HCT116 (cell line): ENCODE data around the gene DENND5B. TPM values are rescaled to one million over a fixed set of nuclear protein-coding genes. Genes with fewer than 3 reads are reported as not detected.

ENCODE experiments used
- ATAC-seq: fragments of 200-7000 bp; cut with Tn5 transposase; 2 replicates; pipeline ENCODE4 v1.9.1; 2020; ENCODE audit warnings: mild to moderate bottlenecking, moderate library complexity
- BruUV-seq: library from RNA; stranded (reverse); fragments of 400-500 nt; replicated peaks from 2 replicates; lab custom pipeline; 2021; lab: Mats Ljungman, UMichigan
- CTCF ChIA-PET: fragments of 300-600 bp; sonication (Branson Sonifier 250); formaldehyde crosslinking; loops from one replicate; lab custom pipeline; 2021; ENCODE audit warnings: antibody characterized with exemption; lab: Charles Lee
- POLR2A ChIA-PET: fragments of 300-600, 350-600 bp; sonication (Branson Sonifier 250); formaldehyde crosslinking; loops from one replicate; lab custom pipeline; 2021; ENCODE audit warnings: antibody characterized with exemption; lab: Charles Lee
- RAD21 ChIA-PET, 2 experiments: fragments of 300-600 bp; sonication (Branson Sonifier 250); formaldehyde crosslinking; loops; one replicate each; lab custom pipeline; 2023; ENCODE audit warnings: low total read pairs in 2 of 2; ENCODE audit not compliant: uncharacterized antibody in 2 of 2, unreplicated experiment in 2 of 2, low non-redundant PET in 1 of 2; lab: Charles Lee
- DNase-seq: peaks from one replicate; pipeline ENCODE4 v3.0.0-alpha.2; 2010; ENCODE audit warnings: low read depth, low spot score
- H2AFZ ChIP-seq: fragments of 200-600 bp; shearing (Covaris generic), sonication (generic); 2 replicates; pipeline ENCODE4 v1.6.1; 2017; ENCODE audit warnings: low read depth, mixed run types, mixed read lengths, antibody characterized with exemption, low read length; ENCODE audit not compliant: poor library complexity, severe bottlenecking
- H3K27ac ChIP-seq: 2 replicates; pipeline ENCODE4 v1.5.1; 2012; ENCODE audit warnings: low read depth, low read length
- H3K27me3 ChIP-seq: fragments of 200-600 bp; sonication (generic); 2 replicates; pipeline ENCODE4 v1.6.1; 2016; ENCODE audit warnings: mixed run types, low read length, mixed read lengths; ENCODE audit not compliant: insufficient read depth
- H3K36me3 ChIP-seq, 2 experiments: fragments of 200-500 bp in 1 of 2; fragments of 200-600 bp in 1 of 2; sonication (Bioruptor generic) in 1 of 2; sonication (generic) in 1 of 2; 2 replicates each; pipeline versions ENCODE4 v1.5.1 to v1.6.1; 2014 to 2016; ENCODE audit warnings: low read length in 2 of 2, inconsistent platforms in 1 of 2, mixed read lengths in 1 of 2, mixed run types in 1 of 2; ENCODE audit not compliant: insufficient read depth in 2 of 2, control insufficient read depth in 1 of 2
- H3K4me1 ChIP-seq, 2 experiments: fragments of 200-600 bp in 1 of 2; sonication (generic) in 1 of 2; 2 replicates each; pipeline versions ENCODE4 v1.5.1 to v1.6.1; 2012 to 2017; ENCODE audit warnings: low read length in 2 of 2, inconsistent platforms in 1 of 2, mild to moderate bottlenecking in 1 of 2, mixed read lengths in 1 of 2, mixed run types in 1 of 2, moderate library complexity in 1 of 2; ENCODE audit not compliant: insufficient read depth in 2 of 2, control insufficient read depth in 1 of 2
- H3K4me2 ChIP-seq: fragments of 200-600 bp; sonication (generic); 2 replicates; pipeline ENCODE4 v1.6.1; 2017; ENCODE audit warnings: mixed run types, low read length, mixed read lengths
- H3K4me3 ChIP-seq, 2 experiments: fragments of 200-600 bp in 1 of 2; sonication (generic) in 1 of 2; replicated peaks in 1 of 2; 2 replicates each; pipeline ENCODE4 v1.5.1; 2011 to 2016; ENCODE audit warnings: low read length in 2 of 2, control low read depth in 1 of 2, low read depth in 1 of 2, mild to moderate bottlenecking in 1 of 2, mixed read lengths in 1 of 2, mixed run types in 1 of 2
- H3K79me2 ChIP-seq: fragments of 200-600 bp; sonication (generic); 2 replicates; pipeline ENCODE4 v1.6.1; 2017; ENCODE audit warnings: mild to moderate bottlenecking, mixed run types, low read length, moderate library complexity, mixed read lengths; ENCODE audit not compliant: insufficient read depth
- H3K9ac ChIP-seq: fragments of 200-600 bp; sonication (generic); 2 replicates; pipeline ENCODE4 v1.6.1; 2016; ENCODE audit warnings: low read length, mixed read lengths
- H3K9me2 ChIP-seq: fragments of 200-600 bp; sonication (generic), shearing (Covaris generic); 2 replicates; pipeline ENCODE4 v1.6.1; 2017; ENCODE audit warnings: mixed run types, mild to moderate bottlenecking, moderate library complexity; ENCODE audit not compliant: insufficient read depth
- H3K9me3 ChIP-seq, 2 experiments: fragments of 200-500 bp in 1 of 2; fragments of 200-600 bp in 1 of 2; sonication (Bioruptor generic) in 1 of 2; sonication (generic) in 1 of 2; 2 replicates each; pipeline ENCODE4 v1.6.1; 2014 to 2017; ENCODE audit warnings: low read length in 2 of 2, mixed read lengths in 2 of 2, inconsistent platforms in 1 of 2, low read depth in 1 of 2, mild to moderate bottlenecking in 1 of 2, mixed run types in 1 of 2, moderate library complexity in 1 of 2; ENCODE audit not compliant: control insufficient read depth in 1 of 2, insufficient read depth in 1 of 2
- H4K20me1 ChIP-seq: fragments of 200-600 bp; sonication (generic), shearing (Covaris generic); 2 replicates; pipeline ENCODE4 v1.6.1; 2017; ENCODE audit warnings: mixed run types, mild to moderate bottlenecking, moderate library complexity; ENCODE audit not compliant: insufficient read depth
- ATF3 ChIP-seq: IDR thresholded peaks from 2 replicates; pipeline ENCODE4 v1.6.1; 2012
- CEBPB ChIP-seq: IDR thresholded peaks from 2 replicates; pipeline ENCODE4 v1.6.1; 2012; ENCODE audit warnings: low read depth
- CTCF ChIP-seq, 3 experiments: fragments of 200-600 bp in 1 of 3; sonication (generic) in 1 of 3; IDR thresholded peaks in 2 of 3; conservative IDR thresholded peaks in 1 of 3; 2 replicates each; pipeline ENCODE4 v1.5.1; 2012 to 2017; ENCODE audit warnings: low read depth in 2 of 3, low read length in 2 of 3, antibody characterized with exemption in 1 of 3, borderline replicate concordance in 1 of 3, control low read depth in 1 of 3, mild to moderate bottlenecking in 1 of 3, mixed read lengths in 1 of 3, mixed run types in 1 of 3, moderate library complexity in 1 of 3; ENCODE audit not compliant: insufficient read depth in 1 of 3
- EGR1 ChIP-seq: IDR thresholded peaks from 2 replicates; pipeline ENCODE4 v1.6.1; 2012; ENCODE audit warnings: low read depth
- ELF1 ChIP-seq: IDR thresholded peaks from 2 replicates; pipeline ENCODE4 v1.6.1; 2012; ENCODE audit warnings: low read depth, borderline replicate concordance
- FOSL1 ChIP-seq: IDR thresholded peaks from 2 replicates; pipeline ENCODE4 v1.6.1; 2012; ENCODE audit warnings: low read depth
- POLR2A ChIP-seq: IDR thresholded peaks from 2 replicates; pipeline ENCODE4 v1.7.0; 2011; ENCODE audit warnings: borderline replicate concordance; ENCODE audit not compliant: insufficient read depth, insufficient read length; ENCODE audit errors: extremely low read depth
- RAD21 ChIP-seq: IDR thresholded peaks from 2 replicates; pipeline ENCODE4 v1.6.1; 2012; ENCODE audit warnings: low read depth, mild to moderate bottlenecking
- REST ChIP-seq: IDR thresholded peaks from 2 replicates; pipeline ENCODE4 v1.6.1; 2012; ENCODE audit warnings: low read depth
- SIN3A ChIP-seq: IDR thresholded peaks from 2 replicates; pipeline ENCODE4 v1.6.1; 2012; ENCODE audit warnings: low read depth
- TCF7L2 ChIP-seq: IDR thresholded peaks from 2 replicates; pipeline ENCODE4 v1.7.0; 2011; ENCODE audit warnings: borderline replicate concordance, inconsistent platforms; ENCODE audit not compliant: insufficient read depth, insufficient read length; ENCODE audit errors: extremely low read depth
- YY1 ChIP-seq: IDR thresholded peaks from 2 replicates; pipeline ENCODE4 v1.6.1; 2011; ENCODE audit warnings: low read length, low read depth, moderate library complexity, mild to moderate bottlenecking; ENCODE audit not compliant: insufficient replicate concordance; ENCODE audit errors: extremely low read depth
- ZNF274 ChIP-seq: fragments of 200-500 bp; sonication (Bioruptor generic); IDR thresholded peaks from 2 replicates; pipeline ENCODE4 v1.6.1; 2014; ENCODE audit warnings: mild to moderate bottlenecking, low read depth, low read length, inconsistent platforms
- intact Hi-C: fragments of 100-400 bp; cut with micrococcal nuclease; formaldehyde crosslinking; loops from 2 replicates; pipeline ENCODE4 v1.10.0; 2022
- total RNA-seq: library from RNA; stranded (reverse); gene quantifications from one replicate; pipeline ENCODE4 v1.2.1, GENCODE V29; 2021; ENCODE audit not compliant: unreplicated experiment

Gene DENND5B
- total RNA-seq, 1 experiment from 2014 or later: 19.2 TPM

GRCh38 chr12:31578632-31579031 lies 12.3 kb downstream of the DENND5B start:
- Histone ChIP-seq H3K4me1 (peaks cover 0 to 13% of the 10 kb centered on the region in 2 experiments; a peak in 1 of 4 replicates), H2AFZ (no peak overlapping the region), H4K20me1 (no peaks in the 10 kb centered on the region), H3K4me2 (no peak overlapping the region), H3K27me3 (no peaks in the 10 kb centered on the region), H3K27ac (no peak overlapping the region), H3K9me3 (no peaks in the 10 kb centered on the region), H3K36me3 (no peaks in the 10 kb centered on the region), H3K9ac (no peak overlapping the region), H3K79me2 (peaks cover 49% of the 10 kb centered on the region), H3K9me2 (no peaks in the 10 kb centered on the region), H3K4me3 (no peak overlapping the region)
- DNase-seq: no peak
- intact Hi-C loops: no loop called here
- BruUV-seq: no TSS peak
- POLR2A ChIA-PET: no interaction called here
- RAD21 ChIA-PET: no interaction called here
- no peak for TF ChIP-seq ELF1
- no peak for TF ChIP-seq CEBPB
- TF ChIP-seq RAD21: no peak
- TF ChIP-seq POLR2A: no peak
- no peak for TF ChIP-seq ATF3
- TF ChIP-seq TCF7L2: no peak
- no peak for TF ChIP-seq REST
- TF ChIP-seq ZNF274: no peak
- no peak for TF ChIP-seq EGR1
- TF ChIP-seq FOSL1: no peak
- no peak for TF ChIP-seq SIN3A
- TF ChIP-seq YY1: no peak
- no peak for TF ChIP-seq CTCF (IDR thresholded peaks at IDR 0.05 in 2 of 3, conservative IDR thresholded peaks at IDR 0.05 in 1 of 3; ENCODE audit: borderline replicate concordance in 1 of 3, insufficient read depth in 1 of 3, low read depth in 2 of 3, low read length in 2 of 3)
- CTCF ChIA-PET: no interaction called here
- no peak for ATAC-seq
